HT-29 (cell line): ENCODE data around the gene RPSA. TPM values are rescaled to one million over a fixed set of nuclear protein-coding genes. Genes with fewer than 3 reads are reported as not detected.
"Not testable (repeated sequence)": the region's sequence is repeated elsewhere in the genome, so short reads cannot be mapped to it uniquely, and the experiment has no call there.

Source experiments
- DNase-seq: peaks from one replicate; pipeline ENCODE4 v3.0.0-alpha.2; 2015; ENCODE audit warnings: low spot score
- total RNA-seq: library from RNA; depleted of rRNA; stranded (reverse); fragments of >200 nt; shearing (Covaris generic); gene quantifications from 2 replicates; pipeline ENCODE4 v1.2.3, GENCODE V29; 2014; rRNA removed

The RPSA gene
- 1,278 and 1,405 TPM in 2 replicates for total RNA-seq

DNA sequence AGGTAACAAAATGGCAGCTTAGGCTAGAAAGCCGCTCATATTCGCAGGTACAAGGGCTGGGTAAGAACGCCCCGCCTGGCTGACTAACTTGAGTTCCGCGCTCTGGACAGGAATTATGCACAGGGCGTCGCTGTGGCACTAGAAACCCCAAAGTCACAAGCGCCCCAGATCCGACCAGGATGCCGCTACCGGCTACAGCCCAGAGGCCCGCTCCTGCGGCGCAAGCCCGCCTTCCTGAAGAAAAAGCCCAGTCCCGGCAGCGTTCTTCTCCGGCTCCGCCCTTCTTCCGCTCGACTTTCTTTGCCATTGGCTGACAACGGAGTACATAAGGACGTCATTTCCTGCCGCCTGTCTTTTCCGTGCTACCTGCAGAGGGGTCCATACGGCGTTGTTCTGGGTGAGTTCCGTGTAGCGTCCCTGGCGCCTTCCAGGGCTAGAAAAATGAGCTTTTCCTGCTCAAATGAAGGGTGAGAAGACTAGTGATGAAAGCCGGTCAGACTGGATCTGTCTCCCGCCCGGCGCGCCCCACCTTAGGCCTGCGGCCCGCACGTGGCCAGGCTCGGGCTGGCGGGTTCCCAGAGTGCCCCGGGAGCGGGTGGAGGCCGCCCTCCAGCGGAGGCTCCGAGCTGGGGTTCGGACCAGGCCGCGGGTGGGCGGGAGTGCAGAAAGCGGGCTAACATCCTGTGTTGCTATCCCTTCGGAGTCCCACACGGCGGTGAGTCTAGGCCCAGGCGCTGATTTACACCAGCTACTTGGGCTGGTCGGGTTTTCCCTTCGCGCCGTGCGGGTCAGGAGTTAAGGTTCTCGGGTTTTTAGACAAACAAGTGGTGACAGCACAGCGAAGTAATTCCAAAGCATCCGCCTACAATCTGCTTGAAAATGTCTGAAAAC is at the start of gene RPSA:
RPSA (plus strand) TSS at position 353 of the 891 bp plus-strand sequence. CDS start 934 bp downstream, outside the sequence.
- peak; percentile 96 for DNase-seq

DNA sequence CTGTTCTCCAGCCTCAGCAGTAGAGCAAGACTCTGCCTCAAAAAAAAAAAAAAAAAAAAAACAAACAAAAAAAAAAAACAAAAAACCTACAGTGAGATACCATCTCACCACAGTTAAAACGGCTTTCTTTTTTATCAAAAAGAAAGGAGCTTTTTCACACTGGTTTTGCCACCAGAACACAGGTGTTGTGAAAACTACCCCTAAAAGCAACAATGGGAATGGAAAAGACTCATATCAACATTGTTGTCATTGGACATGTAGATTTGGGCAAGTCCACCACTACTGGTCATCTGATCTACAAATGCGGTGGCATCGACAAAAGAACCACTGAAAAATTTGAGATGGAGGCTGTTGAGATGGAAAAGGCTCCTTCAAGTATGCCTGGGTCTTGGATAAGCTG is 48.2 kb upstream of the RPSA start:
- no peak for DNase-seq

DNA sequence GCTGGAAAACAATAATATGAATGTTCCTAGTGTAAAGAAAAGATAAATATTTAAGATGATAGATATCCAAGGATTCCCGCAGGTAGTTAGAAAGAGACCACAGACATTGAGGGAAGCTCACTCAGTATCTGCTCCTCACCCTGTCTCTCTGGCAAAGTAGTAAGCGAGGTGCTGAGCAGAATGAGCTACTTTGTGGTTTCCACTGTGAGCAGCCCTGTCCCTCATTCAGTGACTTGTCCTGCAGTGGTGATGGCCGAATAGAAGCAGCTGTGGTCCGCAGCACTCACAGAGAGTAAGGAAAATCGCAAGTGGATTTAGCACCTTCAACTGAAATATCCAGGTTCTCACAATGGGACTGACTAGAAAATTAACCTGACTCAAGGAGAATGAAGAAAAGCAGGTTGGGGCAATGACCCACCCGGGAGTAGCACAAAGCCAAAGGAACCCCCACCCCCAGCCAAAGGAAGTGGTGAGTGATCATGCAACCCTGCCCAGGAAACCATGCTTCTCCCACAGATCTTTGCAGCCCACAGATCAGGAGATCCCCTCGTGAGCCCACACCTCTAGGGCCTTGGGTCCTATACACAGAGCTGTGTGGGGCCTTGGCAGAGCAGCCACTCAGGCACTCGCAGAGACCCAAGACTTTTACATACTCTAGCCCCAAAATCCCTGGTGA is 45.1 kb upstream of the RPSA start:
- no peak for DNase-seq

DNA sequence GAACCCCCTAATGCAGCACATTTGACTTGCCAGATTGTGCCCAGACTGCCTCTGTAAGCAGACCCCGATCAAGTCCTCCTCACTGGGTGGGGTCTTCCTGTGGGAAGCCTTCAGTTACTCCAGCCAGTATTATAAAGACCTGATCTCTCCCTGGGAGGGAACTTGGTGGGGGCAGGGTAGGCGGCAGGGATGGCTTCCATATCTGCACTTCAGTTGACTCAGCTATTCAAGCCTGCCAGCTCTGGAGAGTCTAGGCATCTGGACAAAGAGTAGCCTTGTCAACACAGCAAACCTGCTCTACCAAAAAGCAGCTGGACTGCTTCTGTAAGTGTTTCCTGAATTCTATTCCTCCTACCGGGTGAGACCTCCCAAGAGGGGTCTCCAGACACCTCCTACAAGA is 44.3 kb upstream of the RPSA start:
- DNase-seq, result no peak

DNA sequence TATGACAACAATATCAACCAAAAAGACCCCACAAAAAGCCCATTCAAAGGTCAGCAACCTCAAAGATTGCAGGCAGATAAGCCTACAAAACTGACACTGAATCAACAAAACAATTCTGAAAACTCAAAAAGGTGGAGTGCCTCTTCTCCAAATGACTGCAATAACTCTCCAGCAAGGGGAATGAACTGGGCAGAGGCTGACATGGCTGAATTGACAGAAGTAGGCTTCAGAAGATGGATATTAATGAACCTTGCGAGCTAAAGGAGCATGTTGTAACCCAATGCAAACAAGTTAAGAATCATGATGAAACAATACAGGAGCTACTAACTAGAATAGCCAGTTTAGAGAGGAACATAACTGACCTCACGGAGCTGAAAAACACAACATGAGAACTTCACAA is 43.7 kb upstream of the RPSA start:
- DNase-seq, result no peak

DNA sequence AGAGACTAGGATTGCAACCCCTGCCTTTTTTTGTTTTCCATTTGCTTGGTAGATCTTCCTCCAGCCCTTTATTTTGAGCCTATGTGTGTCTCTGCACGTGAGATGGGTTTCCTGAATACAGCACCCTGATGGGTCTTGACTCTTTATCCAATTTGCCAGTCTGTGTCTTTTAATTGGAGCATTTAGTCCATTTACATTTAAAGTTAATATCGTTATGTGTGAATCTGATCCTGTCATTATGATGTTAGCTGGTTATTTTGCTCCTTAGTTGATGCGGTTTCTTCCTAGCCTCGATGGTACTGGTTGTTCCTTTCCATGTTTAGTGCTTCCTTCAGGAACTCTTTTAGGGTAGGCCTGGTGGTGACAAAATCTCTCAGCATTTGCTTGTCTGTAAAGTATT is 36.1 kb upstream of the RPSA start:
- not testable (repeated sequence) for DNase-seq

DNA sequence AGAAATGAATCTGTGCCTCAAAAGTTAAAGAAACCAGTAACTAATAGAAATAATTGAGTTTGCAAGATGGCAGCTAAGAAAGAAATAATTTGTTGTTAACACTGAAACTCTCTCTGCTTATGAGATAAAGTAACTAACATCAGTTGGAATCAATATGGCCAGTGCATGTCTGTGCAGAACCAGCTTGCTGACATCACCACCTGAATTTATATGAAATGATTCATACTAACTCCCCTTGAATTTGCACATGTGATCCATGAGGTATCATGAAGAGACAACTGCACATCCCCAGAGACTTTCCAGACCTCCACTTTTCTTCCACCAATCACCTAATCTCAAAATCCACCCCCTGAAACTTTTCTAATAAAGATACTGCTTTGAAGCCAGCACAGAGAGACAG is 33.7 kb upstream of the RPSA start:
- no peak for DNase-seq

DNA sequence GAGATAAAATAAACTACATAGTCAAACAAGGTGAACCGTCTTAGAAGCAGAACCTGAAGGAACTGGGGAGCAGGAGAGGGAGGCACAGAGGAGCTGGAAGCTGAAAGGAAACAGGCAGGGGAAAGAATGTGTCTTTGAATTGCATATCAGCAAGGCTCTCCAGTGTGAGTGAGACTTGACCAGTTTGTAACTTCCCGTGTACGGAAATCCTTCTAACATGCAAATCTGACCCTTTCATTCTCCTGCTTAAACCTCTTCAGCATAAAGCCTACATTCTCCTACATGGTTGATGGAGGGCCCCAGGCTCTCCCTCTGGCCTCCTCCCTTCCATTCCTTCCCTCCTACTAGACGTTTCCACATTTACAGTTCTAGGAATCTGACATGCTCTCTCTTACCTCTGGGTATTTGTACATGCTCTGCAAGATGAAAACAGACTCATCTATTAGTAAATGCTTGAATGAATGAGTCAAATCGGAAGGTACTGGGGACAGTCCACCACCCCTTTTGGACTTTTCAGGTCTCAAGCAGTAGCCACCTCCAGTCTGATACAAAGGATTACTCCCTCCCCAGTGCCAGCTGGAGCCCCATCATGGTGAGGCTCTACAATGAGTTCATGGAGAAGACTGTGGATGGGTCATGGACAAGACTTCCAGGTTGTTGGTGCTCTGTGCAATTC is 29.4 kb upstream of the RPSA start:
- no peak for DNase-seq

DNA sequence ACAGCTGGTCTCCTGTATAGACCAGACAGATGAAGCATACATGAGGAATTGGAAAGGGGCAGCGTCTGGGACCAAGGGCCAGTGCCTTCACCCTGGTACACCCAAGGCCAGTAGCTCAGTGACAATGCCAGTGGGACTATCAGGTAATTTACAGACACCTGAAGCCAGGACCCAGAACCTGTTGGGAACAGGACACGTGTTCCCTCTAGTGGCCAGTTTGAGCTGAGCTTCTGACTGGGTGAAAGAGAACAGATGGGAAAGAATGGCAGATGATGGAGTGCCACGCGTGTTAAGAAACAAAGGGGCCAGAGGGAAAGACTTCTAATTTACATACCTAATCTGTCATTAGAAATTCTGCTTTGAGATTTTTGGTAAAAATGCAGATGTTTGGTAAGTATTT is 28.4 kb upstream of the RPSA start:
- DNase-seq, result peak; percentile 66

DNA sequence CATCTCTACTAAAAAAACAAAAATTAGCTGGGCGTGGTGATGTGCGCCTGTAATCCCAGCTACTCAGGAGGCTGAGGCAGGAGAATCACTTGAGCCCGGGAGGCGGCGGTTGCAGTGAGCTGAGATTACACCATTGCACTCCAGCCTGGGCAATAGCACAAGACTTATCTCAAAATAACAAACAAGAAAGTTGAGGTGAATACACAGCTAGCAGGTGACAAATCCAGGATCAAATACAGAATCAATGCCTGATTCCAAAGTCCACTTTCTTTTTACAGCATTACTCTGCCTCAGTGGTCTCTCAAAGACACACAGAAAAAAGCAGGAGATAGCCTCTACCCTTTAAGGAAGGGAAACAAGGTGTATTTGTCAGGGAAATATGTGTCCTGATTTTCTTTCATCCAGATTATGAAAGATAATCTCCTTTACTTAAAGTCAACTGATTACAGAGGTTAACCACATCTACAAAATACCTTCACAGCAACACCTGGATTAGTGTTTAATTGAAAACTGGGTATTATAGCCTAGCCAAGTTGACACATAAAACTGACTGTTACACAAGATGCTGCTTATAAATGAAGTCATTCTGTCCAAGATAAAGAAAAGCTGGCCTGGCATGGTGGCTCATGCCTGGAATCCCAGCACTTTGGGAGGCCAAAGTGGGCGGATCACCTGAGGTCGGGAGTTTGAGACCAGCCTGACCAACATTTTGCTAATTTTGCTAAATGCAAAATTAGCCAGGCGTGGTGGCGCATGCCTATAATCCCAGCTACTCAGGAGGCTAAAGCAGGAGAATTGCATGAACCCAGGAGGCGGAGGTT is 27.4 kb upstream of the RPSA start:
- no peak for DNase-seq

DNA sequence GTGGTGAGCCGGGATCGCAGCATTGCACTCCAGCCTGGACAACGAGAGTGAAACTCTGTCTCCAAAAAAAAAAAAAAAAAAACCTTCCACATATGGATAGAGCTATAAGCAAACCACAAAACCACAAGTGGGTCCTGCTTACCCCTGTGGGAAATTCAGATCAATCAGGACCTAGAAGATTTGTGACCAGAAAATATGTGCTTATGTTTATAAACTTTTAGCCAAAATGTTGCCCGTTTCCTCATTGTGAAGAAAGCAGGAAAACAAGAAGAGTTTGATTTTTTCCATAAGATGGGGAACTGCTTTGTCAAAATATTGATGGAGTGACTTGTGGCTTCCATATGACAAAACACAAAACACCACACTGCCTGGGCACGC is 26.8 kb upstream of the RPSA start:
- no peak for DNase-seq

DNA sequence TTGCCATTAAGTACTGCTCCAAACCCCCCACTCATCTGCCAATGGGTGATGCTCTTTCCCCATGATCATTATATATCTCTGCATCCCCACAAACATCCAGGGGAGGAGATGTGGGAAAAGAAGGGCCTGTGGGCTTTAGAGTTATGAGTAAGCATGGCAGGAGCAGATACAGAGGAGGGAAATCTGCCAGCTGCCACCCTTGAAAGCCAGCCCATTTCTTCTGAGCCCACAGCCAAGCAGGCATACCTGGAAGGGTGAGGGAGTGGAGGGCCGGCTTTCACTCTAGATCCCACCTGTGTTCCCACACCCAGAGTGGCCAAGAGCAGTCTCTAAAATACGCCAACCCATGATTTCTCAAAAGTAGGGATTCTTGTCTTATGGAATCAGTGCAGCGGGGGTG is 25.1 kb upstream of the RPSA start:
- DNase-seq, result no peak

DNA sequence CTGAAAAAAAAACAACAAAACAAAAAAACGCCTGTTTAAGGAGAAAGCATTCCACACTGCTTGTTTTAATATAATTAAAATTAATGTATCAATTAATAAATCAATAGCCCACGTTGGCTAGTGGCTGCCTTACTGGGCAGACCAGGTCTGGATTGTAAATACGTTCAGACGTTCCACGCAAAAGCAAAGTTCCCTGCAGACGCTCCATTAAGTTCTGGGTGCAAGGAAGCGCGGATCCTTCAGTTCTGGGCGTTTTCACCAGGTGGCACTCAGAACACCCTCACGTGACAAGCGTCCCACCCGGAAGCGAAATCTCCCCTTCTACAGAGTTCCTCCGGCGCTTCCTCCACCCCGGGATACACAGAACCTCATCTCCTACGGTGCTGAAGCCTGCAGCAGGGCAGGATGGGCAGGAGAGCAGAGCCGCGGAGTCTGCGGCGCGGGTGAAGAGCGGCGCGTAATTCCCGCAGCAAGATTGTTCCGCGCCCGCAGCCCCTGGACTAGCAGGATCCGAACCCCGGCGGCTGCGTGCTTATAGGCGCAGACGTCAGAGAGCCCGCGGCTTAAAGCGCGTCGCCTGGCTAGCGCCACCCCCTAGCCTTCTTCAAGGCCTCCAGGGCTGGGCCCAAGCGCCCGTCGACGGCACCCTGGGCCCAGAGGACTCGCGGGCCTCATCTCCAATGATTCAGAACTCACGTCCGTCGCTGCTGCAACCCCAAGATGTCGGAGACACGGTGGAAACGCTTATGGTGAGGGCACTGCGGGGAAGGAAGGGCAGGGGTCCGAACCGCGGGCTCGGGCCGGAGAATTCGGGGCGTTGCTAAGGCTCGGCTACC is 23.3 kb upstream of the RPSA start, which contains the start of gene SLC25A38:
SLC25A38 (plus strand) TSS at position 326 of the 836 bp plus-strand sequence; CDS start at position 681, 355 bp downstream.
- peak; percentile 73 for DNase-seq

DNA sequence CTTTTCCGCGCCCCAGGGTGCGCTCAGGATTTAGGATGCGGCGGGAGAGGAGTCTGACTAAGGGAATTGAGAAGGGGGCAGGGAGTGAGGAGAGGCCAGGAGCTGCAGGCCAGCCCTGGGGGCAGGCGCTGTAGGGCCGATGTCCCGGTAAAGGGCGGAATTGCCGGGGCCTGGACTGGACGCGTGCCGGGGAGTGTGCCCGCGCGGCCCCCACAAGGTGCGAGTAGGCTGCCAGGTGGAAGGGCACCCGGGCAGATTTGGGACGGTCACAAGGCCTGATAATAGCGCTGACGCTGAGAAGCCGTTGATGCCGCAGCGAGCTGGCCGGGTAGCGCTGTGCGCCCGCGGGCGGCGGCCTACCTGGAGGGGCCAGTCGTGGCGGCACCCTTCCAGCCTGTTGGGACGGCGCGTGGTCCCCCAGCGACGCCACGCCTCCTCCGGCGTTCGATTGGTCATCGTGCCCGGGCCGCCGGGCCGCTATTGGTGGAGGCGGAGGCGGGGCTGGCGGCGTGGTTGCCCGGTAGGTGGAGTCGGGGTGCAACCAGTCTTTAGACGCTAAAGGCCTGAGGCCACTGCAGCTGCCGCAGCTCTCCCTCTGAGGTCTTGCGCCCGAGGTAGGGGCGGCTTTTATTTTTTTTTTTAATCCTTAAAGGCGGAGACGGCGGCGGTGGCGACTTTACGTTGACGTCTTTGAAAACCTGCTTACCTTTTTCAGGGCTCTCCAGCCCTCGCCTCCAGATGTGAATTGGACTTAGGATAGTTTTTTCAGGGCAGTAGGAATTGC is 22.4 kb upstream of the RPSA start:
- peak; percentile 90 for DNase-seq

DNA sequence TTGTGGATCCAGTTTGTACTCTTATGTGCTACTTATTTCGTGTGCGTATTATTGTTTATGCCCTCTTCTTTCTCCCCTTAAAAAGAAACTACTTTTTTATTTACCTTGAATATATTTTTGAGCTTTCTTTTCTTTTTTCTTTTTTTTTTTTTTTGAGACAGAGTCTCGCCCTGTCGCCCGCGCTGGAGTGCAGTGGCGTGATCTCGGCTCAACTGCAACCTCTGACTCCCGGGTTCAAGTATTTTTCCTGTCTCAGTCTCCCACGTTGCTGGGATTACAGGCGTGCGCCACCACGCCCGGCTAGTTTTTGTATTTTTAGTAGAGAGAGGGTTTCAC is 21.9 kb upstream of the RPSA start:
- no peak for DNase-seq

DNA sequence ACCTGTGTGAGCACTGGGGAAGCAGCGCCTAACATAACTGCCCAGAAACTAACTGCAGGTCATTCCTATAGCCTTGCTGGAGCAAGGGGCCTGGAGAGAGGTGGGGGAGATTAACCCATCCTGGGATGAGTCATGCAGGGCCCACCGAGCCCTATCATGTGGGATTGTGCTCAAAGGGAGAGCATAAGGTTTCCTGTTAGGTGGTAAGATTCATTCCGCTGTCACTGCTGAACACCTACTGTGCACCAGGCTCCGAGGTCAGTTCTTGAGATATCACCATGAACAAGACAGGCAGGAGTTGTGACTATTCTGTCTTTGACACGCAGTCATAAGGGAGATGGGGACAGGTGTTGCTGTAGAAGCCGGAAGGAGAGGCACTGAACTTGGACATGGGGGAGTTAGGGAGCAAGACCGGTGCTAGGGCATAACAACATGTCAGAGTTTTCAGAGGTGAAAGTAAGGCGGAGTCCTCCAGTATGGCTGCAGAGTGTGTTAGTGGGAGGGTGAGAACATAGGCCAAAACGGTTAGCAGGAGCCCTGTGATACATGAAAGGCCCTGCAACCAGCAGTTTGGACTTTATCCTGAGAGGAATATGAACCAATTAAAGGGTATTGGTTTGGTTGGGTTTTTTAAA is 20.9 kb upstream of the RPSA start:
- no peak for DNase-seq

DNA sequence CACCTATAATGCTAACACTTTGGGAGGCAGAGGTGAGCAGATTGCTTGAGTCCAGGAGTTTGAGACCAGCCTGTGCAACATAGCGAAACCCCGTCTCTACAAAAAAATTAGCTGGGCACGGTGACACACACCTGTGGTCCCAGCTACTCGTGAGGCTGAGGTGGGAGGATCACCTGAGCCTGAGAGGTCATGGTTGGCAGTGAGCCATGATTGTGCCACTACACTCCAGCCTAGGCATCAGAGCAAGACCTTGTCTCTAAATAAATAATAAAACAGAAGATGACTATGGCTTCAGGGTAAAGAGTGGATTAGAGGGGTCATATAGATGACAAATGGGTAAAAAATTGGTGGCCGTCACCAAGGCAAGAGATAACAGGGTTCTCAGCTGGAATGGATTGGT is 20.2 kb upstream of the RPSA start:
- no peak for DNase-seq

DNA sequence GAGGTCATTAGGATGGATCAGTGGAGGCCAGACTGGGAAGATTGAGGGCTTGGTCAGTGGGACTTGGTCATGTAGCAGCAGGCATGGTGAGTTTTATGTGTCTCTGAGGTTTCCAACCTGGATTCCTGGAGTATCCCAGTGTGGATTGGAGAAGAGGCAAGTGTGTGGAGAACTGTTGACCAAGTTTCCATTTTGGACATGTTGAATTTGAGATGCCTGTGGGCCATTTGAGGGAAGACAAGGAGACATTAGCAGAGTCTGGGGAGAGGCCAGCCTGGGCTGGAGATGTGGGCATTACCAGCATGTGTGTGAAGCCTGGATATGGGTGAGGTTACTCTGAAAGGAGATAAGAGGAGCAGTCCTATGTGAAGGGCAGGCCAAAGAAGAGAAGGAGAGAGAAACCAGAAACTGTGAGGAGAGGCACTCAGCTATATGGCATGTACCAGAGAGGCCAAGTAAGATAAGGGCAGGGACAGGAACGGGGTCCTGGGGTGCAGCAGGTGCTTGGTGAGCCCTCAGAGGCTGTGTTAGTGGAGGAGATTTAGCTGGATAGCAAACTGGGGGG is 19.0 kb upstream of the RPSA start:
- no peak for DNase-seq

DNA sequence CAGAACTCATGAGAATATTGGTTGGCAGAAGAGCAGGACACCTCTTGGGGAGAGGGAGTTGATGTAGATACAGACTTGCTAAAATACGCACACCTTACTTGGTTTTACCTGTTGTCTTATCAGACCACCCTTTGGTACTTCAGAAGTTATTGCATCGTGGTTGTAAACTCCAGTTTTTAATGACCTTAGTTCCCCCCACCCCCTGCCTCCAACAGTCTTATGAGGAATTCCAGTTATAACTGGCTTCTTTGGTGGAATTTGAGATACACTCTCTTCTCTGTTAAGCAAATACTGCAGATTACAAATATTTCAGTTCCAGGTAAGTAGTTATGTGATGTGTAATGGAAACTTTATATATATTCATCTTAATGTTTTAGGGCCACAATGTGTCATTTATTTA is 18.4 kb upstream of the RPSA start:
- DNase-seq, result no peak
